Fibroblast of gingiva (primary cell): ENCODE results near the gene ZNF776.
"Not testable (repeated sequence)": the region's sequence is repeated elsewhere in the genome, so short reads cannot be mapped to it uniquely, and the experiment has no call there.

Experiments used
- DNase-seq: peaks from one replicate; pipeline ENCODE4 v3.0.0-alpha.2; 2011; ENCODE audit warnings: low read depth

The ZNF776 gene

GRCh38 chr19:57778336-57778735 is 31.7 kb downstream of the ZNF776 start:
- DNase-seq, result no peak

- DNase-seq, result no peak
Observed at GRCh38 chr19:57779220-57779845, 32.7 kb downstream of the ZNF776 start.

GRCh38 chr19:57786286-57786685 is 39.7 kb downstream of the ZNF776 start:
- DNase-seq, result no peak

GRCh38 chr19:57786906-57787305 is 40.3 kb downstream of the ZNF776 start:
- no peak for DNase-seq

GRCh38 chr19:57788114-57788692 is 41.6 kb downstream of the ZNF776 start:
- DNase-seq, result no peak

- DNase-seq, result no peak
Observed at GRCh38 chr19:57789288-57789687, 42.7 kb downstream of the ZNF776 start.

- not testable (repeated sequence) for DNase-seq
Observed at GRCh38 chr19:57796580-57796979, 50.0 kb downstream of the ZNF776 start.

- DNase-seq, result no peak
Observed at GRCh38 chr19:57800696-57801095, 54.1 kb downstream of the ZNF776 start.

GRCh38 chr19:57802269-57802668 is 55.7 kb downstream of the ZNF776 start:
- DNase-seq, result no peak

- no peak for DNase-seq
Observed at GRCh38 chr19:57803265-57803593, 56.6 kb downstream of the ZNF776 start.

GRCh38 chr19:57803594-57804325 is 57.1 kb downstream of the ZNF776 start:
- peak; percentile 36 for DNase-seq

- DNase-seq, result peak; percentile 29
Observed at GRCh38 chr19:57807541-57807940, 60.9 kb downstream of the ZNF776 start.
